K562 (cell line): ENCODE results near the gene TRIM14. TPM values are rescaled to one million over a fixed set of nuclear protein-coding genes. Genes with fewer than 3 reads are reported as not detected.

Source experiments
- BDP1 ChIP-seq: IDR thresholded peaks from 3 replicates; pipeline ENCODE4 v1.6.1; 2011; ENCODE audit not compliant: insufficient read length, insufficient read depth
- ELF1 ChIP-seq: fragments of 200-800 bp; sonication (Bioruptor generic); IDR thresholded peaks from 2 replicates; pipeline ENCODE4 v1.6.1; 2016; ENCODE audit warnings: missing genetic modification characterization, missing compliant biosample characterization
- GTF2A2 ChIP-seq: IDR thresholded peaks from 2 replicates; pipeline ENCODE4 v1.6.1; 2016; ENCODE audit warnings: mild to moderate bottlenecking, missing genetic modification characterization, missing compliant biosample characterization
- HNRNPUL1 ChIP-seq: fragments of 200-400 bp; formaldehyde crosslinking; IDR thresholded peaks from 2 replicates; pipeline ENCODE4 v1.6.1; 2017; ENCODE audit warnings: low read length
- KLF13 ChIP-seq: fragments of 450-650 bp; IDR thresholded peaks from 2 replicates; pipeline ENCODE4 v1.6.1; 2016; ENCODE audit warnings: missing genetic modification characterization, low read depth, mild to moderate bottlenecking, missing compliant biosample characterization, moderate library complexity, borderline replicate concordance
- MCM3 ChIP-seq: fragments of 450-650 bp; IDR thresholded peaks from 2 replicates; pipeline ENCODE4 v1.6.1; 2016
- MTA1 ChIP-seq: fragments of 450-650 bp; IDR thresholded peaks from 2 replicates; pipeline ENCODE4 v1.6.1; 2017; ENCODE audit warnings: borderline replicate concordance
- SP1 ChIP-seq: sonication (generic); formaldehyde crosslinking; IDR thresholded peaks from 2 replicates; pipeline ENCODE4 v1.8.1; 2022; ENCODE audit warnings: mild to moderate bottlenecking, missing genetic modification reagents
- YY1 ChIP-seq, 3 experiments: IDR thresholded peaks; 2 replicates each; pipeline ENCODE4 v1.6.1; 2011; ENCODE audit warnings: low read length in 2 of 3, mild to moderate bottlenecking in 2 of 3, moderate library complexity in 2 of 3, borderline replicate concordance in 1 of 3, control low read depth in 1 of 3, low read depth in 1 of 3; ENCODE audit not compliant: insufficient read depth in 3 of 3, insufficient replicate concordance in 2 of 3, control insufficient read depth in 1 of 3, insufficient read length in 1 of 3; ENCODE audit errors: extremely low read depth in 1 of 3
- ZBTB7A ChIP-seq: IDR thresholded peaks from 2 replicates; pipeline ENCODE4 v1.6.1; 2011; ENCODE audit warnings: low read depth, mild to moderate bottlenecking, low read length, moderate library complexity, borderline replicate concordance; ENCODE audit not compliant: control insufficient read depth
- ZNF121 ChIP-seq: sonication (generic); formaldehyde crosslinking; conservative IDR thresholded peaks from 2 replicates; pipeline ENCODE4 v1.8.0; 2022; ENCODE audit warnings: missing genetic modification reagents
- ZNF282 ChIP-seq: sonication (generic); formaldehyde crosslinking; IDR thresholded peaks from 2 replicates; pipeline ENCODE4 v1.8.1; 2023; ENCODE audit warnings: missing genetic modification reagents
- polyA plus RNA-seq, 8 experiments: library from polyadenylated mRNA; depleted of rRNA in 4 of 8; stranded (reverse) in 5 of 8; unstranded in 3 of 8; fragments of >200 nt; fragmentation: Nextera tagmentation in 2 of 8; fragmentation: Illumina TruSeq in 1 of 8; extraction: Ambion mirVana in 2 of 8; extraction: Trizol in 1 of 8; gene quantifications; 2 replicates each; pipeline versions ENCODE4 v1.2.1 to v1.2.3, GENCODE V29; 2011 to 2014; ENCODE audit warnings: inconsistent platforms in 1 of 8, missing spikeins in 1 of 8
- total RNA-seq, 7 experiments: library from RNA; depleted of rRNA in 6 of 7; stranded (reverse); fragments of >200 nt in 6 of 7; fragmentation: Illumina TruSeq in 2 of 7; extraction: Trizol in 2 of 7; gene quantifications; 2 replicates each; pipeline versions ENCODE4 v1.2.1 to v1.2.3, GENCODE V29; 2011 to 2021; ENCODE audit warnings: low replicate concordance in 1 of 7
- TF ChIP-seq, protein P1 (sequence below): sonication (generic); IDR thresholded peaks from 2 replicates; pipeline ENCODE4 v1.6.1; 2016
- TF ChIP-seq, protein P2 (sequence below): IDR thresholded peaks from 2 replicates; pipeline ENCODE4 v1.6.1; 2011; ENCODE audit warnings: borderline replicate concordance, low read depth, mild to moderate bottlenecking, moderate library complexity, low read length; ENCODE audit not compliant: insufficient read depth, poor library complexity, severe bottlenecking
- TF ChIP-seq, protein P3 (sequence below): fragments of 450-650 bp; formaldehyde crosslinking; IDR thresholded peaks from 2 replicates; pipeline ENCODE4 v1.4.0; 2020; ENCODE audit warnings: mild to moderate bottlenecking, moderate library complexity

Gene TRIM14
- total and polyA plus RNA-seq, 9 of the 15 experiments (the other 6 are each of a cell fraction or from before 2014, with no cell fraction given), result 7.6 to 41.0 (median 17.9) TPM

DNA sequence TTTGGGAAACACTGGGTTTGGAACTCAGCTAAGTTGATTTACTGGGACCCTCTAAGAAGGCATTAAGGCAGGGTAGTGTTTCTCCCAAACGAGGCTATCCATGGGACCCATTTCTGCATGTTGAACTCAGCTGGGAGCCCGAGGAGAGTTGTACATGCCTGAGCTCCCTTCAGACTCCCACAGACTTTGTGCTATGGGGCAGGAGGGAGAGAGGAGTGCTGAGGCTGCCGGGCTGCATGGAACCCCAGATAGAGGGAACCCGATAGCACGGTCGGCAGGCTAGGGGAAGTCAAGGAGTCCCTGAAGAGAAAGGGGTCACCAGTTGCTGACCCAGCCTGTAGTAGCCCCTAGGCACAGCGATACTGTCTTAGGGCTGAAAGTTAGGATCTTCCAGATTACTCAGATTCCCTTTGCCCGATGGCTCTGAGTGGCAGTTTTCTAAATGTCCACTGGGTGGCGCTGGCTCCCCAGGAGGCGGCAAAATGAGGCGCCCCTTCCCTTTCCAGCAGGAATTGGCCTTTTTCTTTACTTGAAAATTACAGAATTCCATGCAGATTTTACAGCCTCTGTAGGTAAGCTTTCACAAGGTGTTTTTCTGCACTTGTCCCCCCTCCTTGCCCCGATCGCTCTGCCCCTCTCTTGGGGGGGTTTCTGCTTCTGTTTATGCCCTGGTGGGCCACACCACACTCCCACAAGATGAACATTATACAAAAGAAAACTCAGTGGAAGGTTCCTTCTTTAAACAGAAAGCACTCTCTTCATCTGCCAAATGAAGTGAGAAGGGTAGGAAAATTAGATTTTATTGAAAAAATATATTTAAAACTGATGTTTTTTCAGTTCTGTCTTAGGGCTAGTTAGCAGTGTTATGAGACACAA lies 44.7 kb downstream of the TRIM14 start (continued):
- TF ChIP-seq ZNF282 (CRISPR knock-in tag) (no peak), ELF1 (tag) (no peak), ZNF121 (CRISPR knock-in tag) (no peak), MTA1 (no peak), YY1 (IDR thresholded peaks at IDR 0.05; ENCODE audit: borderline replicate concordance in 1 of 3, control insufficient read depth in 1 of 3, extremely low read depth in 1 of 3, insufficient read depth in 3 of 3, insufficient read length in 1 of 3, insufficient replicate concordance in 2 of 3, low read depth in 1 of 3, low read length in 2 of 3) (no peak), GTF2A2 (tag) (no peak), HNRNPUL1 (no peak), KLF13 (no peak), MCM3 (no peak), ZBTB7A (no peak), BDP1 (no peak), SP1 (CRISPR knock-in tag) (0 out of 2 replicates have a peak, but pooled peaks have one; percentile 24)
- TF ChIP-seq, protein P1, sequence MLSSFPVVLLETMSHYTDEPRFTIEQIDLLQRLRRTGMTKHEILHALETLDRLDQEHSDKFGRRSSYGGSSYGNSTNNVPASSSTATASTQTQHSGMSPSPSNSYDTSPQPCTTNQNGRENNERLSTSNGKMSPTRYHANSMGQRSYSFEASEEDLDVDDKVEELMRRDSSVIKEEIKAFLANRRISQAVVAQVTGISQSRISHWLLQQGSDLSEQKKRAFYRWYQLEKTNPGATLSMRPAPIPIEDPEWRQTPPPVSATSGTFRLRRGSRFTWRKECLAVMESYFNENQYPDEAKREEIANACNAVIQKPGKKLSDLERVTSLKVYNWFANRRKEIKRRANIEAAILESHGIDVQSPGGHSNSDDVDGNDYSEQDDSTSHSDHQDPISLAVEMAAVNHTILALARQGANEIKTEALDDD, result no peak
- TF ChIP-seq, protein P2, sequence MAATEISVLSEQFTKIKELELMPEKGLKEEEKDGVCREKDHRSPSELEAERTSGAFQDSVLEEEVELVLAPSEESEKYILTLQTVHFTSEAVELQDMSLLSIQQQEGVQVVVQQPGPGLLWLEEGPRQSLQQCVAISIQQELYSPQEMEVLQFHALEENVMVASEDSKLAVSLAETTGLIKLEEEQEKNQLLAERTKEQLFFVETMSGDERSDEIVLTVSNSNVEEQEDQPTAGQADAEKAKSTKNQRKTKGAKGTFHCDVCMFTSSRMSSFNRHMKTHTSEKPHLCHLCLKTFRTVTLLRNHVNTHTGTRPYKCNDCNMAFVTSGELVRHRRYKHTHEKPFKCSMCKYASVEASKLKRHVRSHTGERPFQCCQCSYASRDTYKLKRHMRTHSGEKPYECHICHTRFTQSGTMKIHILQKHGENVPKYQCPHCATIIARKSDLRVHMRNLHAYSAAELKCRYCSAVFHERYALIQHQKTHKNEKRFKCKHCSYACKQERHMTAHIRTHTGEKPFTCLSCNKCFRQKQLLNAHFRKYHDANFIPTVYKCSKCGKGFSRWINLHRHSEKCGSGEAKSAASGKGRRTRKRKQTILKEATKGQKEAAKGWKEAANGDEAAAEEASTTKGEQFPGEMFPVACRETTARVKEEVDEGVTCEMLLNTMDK, result peak; percentile 28
- TF ChIP-seq, protein P3, sequence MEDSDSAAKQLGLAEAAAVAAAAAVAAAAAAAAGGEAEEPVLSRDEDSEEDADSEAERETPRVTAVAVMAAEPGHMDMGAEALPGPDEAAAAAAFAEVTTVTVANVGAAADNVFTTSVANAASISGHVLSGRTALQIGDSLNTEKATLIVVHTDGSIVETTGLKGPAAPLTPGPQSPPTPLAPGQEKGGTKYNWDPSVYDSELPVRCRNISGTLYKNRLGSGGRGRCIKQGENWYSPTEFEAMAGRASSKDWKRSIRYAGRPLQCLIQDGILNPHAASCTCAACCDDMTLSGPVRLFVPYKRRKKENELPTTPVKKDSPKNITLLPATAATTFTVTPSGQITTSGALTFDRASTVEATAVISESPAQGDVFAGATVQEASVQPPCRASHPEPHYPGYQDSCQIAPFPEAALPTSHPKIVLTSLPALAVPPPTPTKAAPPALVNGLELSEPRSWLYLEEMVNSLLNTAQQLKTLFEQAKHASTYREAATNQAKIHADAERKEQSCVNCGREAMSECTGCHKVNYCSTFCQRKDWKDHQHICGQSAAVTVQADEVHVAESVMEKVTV (CRISPR knock-in tag), result peak; percentile 59
